GM19468 (cell line): ENCODE data around the gene DPEP2.
"Not testable (repeated sequence)": the region's sequence is repeated elsewhere in the genome, so short reads cannot be mapped to it uniquely, and the experiment has no call there.

ENCODE experiments used
- ATAC-seq: cut with Tn5 transposase; IDR thresholded peaks from one replicate; pipeline ENCODE4 v1.9.1; 2021; ENCODE audit warnings: mild to moderate bottlenecking, moderate library complexity, moderate number of reproducible peaks; ENCODE audit not compliant: unreplicated experiment; ENCODE audit errors: extremely low read depth

Gene DPEP2, protein sequence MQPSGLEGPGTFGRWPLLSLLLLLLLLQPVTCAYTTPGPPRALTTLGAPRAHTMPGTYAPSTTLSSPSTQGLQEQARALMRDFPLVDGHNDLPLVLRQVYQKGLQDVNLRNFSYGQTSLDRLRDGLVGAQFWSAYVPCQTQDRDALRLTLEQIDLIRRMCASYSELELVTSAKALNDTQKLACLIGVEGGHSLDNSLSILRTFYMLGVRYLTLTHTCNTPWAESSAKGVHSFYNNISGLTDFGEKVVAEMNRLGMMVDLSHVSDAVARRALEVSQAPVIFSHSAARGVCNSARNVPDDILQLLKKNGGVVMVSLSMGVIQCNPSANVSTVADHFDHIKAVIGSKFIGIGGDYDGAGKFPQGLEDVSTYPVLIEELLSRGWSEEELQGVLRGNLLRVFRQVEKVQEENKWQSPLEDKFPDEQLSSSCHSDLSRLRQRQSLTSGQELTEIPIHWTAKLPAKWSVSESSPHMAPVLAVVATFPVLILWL

DNA sequence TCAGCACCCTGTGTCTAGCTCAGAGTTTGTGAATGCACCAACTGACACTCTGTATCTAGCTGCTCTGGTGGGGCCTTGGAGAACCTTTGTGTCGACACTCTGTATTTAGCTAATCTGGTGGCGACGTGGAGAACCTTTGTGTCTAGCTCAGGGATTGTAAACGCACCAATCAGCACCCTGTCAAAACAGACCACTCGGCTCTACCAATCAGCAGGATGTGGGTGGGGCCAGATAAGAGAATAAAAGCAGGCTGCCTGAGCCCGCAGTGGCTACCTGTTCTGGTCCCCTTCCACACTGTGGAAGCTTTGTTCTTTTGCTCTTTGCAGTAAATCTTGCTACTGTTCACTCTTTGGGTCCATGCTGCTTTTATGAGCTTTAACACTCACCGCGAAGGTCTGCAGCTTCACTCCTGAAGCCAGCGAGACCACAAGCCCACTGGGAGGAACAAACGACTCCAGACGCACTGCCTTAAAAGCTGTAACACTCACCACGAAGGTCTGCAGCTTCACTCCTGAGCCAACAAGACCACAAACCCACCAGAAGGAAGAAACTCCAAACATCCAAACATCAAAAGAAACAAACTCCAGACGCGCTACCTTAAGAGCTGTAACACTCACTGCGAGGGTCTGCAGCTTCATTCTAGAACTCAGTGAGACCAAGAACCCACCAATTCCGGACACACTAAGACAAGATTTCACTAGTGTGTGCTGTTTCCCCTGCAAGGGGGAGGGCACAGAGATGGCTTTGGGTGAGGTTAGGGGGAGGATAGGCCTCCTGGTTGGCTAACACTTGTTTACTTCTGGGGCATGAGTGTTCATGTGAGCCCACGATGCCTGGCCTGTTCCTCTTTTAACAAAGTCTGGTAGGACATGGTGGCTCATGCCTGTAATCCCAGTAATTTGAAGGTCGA is at the start of gene DPEP2:
Gene DPEP2 (minus strand): TSS at position 706 of the 910 bp plus-strand sequence. CDS start 6,272 bp downstream, outside the sequence.
- ATAC-seq: not testable (repeated sequence)

DNA sequence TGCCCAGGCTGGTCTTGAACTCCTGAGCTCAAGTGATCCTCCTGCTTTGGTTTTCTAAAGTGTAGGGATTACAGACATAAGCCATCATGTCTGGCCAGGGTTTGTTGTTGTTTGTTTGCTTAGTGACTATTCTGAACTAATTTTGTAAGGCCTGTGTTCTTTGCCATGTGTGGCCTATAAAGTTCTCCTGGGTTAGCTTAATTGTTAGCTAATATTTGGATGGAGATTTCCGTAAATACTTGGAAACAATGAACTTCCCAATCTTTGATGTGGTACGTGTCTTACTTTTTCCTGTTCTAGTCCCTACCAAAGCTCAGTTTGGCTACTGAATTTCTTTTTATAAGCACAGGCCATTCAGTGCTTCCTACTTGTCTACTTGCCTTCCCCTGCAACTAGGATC is 48.7 kb upstream of the DPEP2 start:
- no peak for ATAC-seq

DNA sequence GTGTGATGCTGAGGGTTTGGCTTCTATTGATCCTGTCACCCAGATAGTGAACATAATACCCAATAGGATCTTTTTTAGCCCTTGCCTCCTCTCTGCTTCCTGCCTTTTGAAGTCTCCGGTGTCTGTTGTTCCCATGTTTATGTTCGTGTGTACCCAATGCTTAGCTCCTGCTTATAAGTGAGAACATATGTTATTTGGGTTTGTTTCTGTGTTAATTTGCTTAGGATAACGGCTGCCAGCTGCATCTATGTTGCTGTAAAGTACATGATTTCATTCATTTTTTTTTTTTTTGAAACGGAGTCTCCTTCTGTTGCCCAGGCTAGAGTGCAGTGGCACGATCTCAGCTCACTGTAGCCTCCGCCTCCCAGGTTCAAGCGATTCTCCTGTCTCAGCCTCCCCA is 46.8 kb upstream of the DPEP2 start:
- no peak for ATAC-seq

DNA sequence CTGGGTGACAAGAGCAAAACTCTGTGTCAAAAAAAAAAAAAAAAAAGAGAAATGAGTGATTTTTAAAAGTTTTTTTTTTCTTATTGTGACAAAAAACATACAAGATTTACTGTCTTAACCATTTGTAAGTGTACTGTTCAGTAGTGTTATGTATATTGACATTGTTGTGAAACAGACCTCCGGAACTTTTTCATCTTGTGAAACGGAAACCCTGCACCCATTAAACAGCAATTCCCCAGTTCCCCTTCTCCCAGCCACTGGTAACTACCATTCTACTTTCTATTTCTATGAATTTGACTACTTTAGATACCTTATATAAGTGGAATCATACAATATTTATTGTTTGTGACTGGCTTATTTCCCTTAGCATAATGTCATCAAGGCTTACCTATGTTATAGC is 42.5 kb upstream of the DPEP2 start:
- ATAC-seq: no peak

DNA sequence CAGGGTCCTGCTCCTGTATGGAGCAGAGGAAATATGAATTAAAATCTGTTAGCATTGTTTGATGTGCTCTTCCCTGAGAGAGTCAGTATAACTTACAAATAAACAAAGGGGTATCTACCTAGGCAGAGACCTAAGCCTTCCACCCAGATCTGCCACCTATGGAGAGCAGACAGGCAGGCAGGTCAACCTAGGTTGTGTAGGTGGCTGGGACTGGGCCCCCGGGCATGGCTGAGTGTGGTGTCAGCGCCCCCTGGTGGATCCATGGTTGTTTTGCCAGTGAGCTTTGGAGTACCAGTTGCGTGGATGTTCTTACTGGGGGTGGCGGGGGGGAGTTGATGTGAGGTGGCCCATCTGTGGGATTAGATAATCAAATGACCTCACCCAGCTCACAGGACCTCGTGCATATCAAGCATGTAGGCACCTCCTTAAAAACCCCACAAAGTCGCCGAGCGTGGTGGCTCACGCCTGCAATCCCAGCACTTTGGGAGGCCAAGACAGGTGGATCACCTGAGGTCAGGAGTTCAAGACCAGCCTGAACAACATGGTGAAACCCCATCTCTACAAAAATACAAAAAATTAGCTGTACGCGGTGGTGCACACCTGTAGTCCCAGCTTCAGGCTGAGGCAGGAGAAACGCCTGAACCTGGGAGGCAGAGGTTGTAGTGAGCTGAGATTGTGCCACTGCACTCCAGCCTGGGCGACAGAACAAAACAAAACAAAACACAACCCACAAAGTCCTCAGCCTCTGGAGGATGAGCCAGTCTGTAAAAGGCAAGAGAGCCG is 41.4 kb upstream of the DPEP2 start:
- ATAC-seq: no peak

DNA sequence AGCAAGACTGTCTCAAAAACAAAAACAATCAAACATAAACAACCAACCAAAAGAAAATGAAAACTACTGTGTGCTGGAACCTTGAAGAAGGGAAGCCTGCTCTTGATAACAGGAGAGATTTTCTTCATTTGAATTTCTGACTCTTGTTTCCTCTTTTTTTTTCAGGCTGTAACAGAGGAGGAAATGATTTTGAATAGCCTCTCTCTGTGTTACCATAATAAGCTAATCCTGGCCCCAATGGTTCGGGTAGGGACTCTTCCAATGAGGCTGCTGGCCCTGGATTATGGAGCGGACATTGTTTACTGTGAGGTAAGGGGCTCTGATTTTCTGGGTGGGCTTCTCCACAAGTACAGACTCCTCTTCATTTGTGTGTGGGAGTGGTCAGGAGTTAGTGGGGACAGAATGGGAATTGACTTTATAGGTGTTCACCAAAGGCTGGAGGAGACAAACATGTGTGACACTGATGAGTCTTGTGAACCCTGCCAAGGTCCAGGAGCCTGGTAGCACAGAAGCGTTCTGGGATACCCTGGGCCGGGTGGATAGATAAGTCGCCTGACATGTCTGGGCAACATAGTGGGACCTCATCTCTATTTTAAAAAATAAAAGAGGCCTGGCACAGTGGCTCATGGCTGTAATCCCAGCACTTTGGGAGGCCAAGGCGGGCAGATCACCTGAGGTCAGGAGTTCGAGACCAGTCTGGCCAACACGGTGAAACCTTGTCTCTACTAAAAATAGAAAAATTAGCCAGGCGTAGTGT is 38.7 kb upstream of the DPEP2 start:
- no peak for ATAC-seq

DNA sequence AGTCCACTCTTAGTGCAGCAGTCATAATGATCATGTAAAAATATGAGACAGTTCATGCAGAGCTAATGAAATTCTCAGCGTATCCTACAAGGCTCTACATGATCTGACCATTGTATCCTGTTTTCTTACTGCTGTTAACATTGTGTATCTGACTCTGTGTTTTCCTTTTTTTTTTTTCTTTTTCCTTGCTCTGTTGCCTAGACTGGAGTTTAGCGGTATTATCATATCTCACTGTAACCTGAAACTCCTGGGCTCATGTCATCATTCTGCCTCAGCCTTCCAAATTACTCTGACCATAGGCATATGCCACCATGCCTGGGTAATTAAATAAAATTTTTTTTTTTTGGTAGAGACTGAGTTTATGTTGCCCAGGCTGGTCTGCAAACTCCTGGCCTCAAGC is 35.9 kb upstream of the DPEP2 start:
- no peak for ATAC-seq

DNA sequence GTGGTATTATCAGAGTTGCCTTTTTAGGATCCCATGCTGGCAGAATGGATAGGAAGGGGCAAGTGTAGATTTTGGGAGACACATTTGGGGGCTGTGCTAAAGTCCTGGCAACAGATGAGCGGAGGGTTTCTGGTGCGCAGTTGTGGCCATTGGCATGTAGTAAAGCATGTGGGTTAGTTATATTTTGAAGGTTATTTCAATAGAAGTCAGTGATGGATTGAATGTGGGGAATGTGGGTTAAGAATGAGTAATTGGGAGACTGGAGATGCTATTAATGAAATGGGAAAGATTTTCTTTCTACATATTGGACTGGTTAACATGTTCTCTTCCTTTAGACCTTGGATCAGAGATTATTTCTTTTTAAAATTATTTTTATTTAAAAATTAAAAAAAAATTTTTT is 33.8 kb upstream of the DPEP2 start:
- no peak for ATAC-seq

DNA sequence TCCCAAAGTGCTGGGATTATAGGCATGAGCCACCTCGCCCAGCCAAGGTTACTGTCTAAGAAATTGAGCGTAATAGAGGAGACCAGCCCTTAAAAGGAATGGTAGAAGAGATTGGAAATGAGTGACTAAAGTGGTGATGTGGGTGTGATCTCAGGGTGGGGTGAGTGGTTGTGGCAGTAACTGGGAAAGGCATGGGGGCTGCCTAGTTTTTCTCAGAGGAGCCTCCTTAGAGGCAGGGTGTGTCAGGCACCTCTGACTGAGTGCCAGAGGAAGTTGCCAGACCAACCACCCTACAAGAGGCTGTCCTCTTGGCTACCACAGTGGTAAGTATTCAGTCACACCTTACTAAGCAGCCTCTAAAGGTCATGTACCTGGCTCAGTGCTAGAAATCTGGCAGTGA is 32.7 kb upstream of the DPEP2 start:
- no peak for ATAC-seq

DNA sequence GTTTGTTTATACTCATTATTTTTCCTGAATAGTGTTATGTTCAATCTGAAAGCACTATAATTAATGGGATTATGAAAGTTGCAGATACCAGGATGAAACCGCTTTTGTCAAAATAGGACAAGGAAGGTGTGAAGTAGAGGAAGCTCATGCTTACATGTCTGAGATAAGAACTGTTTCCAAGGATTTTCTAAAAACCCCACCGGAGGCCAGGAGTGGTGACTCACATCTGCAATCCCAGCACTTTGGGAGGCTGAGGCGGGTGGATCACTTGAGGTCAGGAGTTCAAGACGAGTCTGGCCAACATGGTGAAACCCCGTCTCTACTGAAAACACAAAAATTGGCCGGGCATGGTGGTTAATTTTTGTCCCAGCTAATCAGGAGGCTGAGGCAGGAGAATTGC is 30.8 kb upstream of the DPEP2 start:
- ATAC-seq: not testable (repeated sequence)

DNA sequence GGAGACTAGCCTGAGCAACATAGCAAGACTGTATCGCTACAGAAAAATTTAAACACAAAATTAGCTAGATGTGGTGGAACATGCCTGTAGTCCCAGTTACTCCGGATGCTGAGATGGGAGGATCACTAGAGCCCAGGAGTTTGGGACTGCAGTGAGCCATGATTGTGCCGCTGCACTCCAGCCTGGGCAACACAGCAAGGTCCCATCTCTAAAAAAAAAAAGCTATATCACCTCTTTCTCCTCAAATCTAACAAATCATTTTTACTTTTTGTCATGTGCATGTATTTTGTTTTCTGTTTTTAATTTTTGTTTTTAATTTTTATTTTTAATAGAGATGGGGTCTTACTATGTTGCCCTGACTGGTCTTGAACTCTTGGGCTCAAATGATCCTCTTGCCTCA is 29.7 kb upstream of the DPEP2 start:
- no peak for ATAC-seq

DNA sequence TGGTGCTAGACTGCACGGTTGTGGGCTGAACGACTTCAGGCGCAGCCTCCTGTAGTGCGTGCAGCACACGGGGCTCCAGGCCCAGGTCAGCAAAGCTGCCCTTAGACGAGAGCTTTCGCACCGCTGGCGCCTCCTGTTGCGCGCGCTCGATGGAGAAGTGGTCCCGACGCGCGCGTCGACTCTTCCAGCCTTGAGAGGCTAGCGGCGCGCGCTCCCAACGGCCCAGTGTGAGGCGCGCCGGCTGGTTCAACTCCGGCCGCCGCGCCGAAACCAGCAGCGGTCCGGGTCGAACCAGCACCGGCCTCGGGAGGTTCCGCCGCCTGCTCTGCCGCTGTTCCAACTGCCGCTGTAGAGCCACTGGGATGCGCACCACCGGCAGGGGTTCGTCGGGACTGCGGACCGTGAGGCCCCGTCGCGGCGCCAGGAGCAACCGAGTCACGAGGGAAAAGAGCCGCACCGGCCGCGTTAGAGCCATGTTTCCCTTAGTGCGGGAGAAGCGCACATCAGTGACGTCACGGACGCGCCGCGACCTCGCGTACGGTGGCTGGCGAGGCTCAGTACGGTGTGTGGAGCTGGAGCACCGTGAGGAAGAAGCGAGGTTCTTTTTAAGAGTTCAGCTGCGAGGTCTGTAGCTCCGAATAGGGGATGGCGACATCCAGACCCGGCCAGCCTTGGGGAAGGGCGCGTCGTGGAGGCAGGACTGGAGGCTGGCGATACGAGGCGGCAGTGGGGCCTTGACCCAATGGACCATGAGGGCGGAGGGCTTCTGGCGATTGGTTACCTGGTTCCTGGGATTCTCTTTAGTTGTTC is 23.6 kb upstream of the DPEP2 start, which contains the start of the genes DDX28 and DUS2:
Gene DDX28 (minus strand): TSS at position 505 of the 810 bp plus-strand sequence. CDS start 30 bp downstream, at position 475.
Gene DUS2 (plus strand): TSS at position 557 of the 810 bp plus-strand sequence. CDS start 14,740 bp downstream, outside the sequence.
- ATAC-seq: peak; percentile 85

DNA sequence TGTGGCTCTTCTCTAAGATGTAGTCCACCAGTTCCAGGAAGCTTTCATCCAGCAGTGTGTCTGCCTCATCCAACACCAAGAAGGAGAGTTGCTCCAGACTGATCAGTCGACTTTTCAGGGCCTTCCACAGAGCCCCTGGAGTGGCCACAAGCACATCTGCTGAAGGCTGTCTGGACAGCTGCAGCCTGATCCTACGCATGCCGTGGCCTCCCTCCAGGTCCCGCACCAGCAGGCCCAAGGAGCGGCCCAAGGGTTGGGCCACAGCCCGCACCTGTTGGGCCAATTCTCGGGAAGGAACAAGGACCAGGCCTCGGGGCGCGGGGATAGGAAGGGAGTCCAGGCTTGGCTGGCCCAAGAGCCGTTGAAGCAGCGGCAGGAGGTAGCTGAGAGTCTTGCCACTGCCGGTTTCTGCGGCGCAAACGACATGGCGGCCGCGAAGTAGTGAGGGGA is 23.0 kb upstream of the DPEP2 start:
- no peak for ATAC-seq

DNA sequence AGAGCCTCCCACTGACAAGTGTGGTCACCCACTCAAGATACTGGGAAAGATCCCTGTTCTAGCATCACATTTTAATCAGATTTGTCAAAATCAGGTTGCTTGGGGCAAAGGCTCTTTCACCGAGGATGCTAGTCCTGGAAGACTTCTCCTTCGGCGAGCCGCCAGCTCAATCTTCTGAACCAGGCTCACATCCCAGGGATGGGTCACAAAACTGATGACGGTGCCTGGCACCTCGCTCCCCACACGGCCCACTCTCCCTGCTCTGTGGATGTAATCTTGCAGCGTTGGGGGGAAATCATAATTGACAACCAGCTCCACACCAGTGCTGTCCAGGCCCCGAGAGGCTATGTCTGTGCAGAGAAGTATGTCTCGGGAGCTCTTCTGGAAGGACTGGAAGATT is 22.2 kb upstream of the DPEP2 start:
- ATAC-seq: no peak

DNA sequence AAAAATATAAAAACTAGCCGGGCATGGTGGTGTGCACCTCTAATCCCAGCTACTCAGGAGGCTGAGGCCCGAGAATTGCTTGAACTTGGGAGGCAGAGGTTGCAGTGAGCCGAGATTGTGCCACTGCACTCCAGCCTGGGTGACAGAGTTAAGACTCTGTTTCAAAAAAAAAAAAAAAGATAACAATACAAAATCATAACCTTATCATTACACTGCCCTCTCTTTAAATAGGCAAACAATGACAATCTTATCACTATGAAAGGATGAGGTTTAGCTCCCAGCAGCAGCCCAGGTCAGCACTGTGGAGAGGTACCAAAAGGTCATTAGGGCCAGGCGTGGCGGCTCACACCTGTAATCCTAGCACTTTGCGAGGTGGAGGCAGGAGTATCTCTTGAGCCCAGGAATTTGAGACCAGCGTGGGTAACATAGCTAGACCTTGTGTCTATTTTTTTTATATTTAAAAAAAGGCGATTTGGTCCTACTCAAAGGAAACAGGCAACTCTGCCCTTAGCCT is 19.9 kb upstream of the DPEP2 start:
- ATAC-seq: no peak

DNA sequence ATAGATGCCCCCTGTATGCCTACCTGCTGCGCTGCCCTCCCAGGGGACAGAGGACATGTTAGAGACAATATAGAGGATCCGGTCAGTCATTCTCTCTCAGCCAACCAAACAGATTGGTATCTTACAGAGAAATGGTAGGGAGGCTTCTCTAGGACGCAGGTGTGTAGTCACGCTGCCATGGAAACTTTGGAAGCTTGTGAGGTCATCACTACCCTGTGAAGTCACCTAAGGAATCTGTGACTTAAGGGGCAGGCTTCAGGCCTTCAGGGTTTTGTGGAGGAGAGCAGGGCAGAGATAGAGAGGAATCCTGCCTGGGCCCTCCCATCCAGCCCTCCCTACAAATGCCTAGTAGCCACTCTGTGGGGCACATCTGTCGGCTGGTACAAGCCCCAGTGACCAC is 16.4 kb upstream of the DPEP2 start, which contains the start of gene DPEP2NB:
Gene DPEP2NB (minus strand): TSS at position 231 of the 400 bp plus-strand sequence. CDS start 141 bp downstream, at position 90.
- no peak for ATAC-seq

DNA sequence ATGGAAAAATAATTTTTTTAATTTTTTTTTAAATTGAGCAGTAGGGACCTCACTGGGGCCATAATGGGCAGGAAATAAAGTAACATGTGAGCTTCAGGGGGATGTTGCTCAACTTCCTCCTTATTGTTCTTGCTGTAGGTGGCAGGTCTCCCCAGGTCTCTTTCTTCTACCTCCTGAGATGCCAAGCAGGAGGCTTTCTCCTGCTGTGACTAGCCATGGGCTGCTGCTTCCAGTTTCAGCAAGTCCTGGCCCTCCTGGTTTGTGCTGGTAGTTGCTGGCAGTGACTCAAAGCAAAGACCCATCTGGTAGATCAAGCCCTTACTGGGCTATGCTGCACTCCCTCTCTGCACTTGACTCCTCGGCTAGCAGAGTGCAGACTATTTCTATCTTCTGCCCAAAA is 14.2 kb upstream of the DPEP2 start:
- ATAC-seq: no peak

DNA sequence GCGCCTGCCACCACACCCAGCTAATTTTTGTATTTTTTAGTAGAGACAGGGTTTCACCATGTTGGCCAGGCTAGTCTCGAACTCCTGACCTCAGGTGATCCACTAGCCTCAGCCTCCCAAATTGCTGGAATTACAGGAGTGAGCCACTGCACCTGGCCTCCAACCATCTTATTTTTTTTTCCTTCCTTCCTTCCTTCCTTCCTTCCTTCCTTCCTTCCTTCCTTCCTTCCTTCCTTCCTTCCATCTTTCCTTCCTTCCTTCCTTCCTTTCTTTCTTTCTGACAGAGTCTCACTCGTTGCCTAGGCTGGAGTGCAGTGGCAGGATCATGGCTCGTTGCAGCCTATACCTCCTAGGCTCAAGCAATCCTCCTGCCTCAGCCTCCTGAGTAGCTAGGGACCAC is 10.6 kb upstream of the DPEP2 start:
- ATAC-seq: not testable (repeated sequence)
